Embryonic facial prominence (tissue), 1 donor: ENCODE data around the gene ITGA5.
"Not testable (repeated sequence)": the region's sequence is repeated elsewhere in the genome, so short reads cannot be mapped to it uniquely, and the experiment has no call there.

Source experiments
- DNase-seq: peaks from one replicate; pipeline ENCODE4 v3.0.0-alpha.2; 2016; ENCODE audit errors: extremely low spot score

ITGA5 gene

GRCh38 chr12:54371328-54372112 lies 47.5 kb downstream of the ITGA5 start:
- DNase-seq, result no peak

GRCh38 chr12:54370171-54370730 lies 48.8 kb downstream of the ITGA5 start:
- DNase-seq, result no peak

GRCh38 chr12:54369597-54370131 lies 49.4 kb downstream of the ITGA5 start:
- no peak for DNase-seq

GRCh38 chr12:54368709-54369596 lies 50.1 kb downstream of the ITGA5 start:
- DNase-seq, result peak; percentile 86

DNA sequence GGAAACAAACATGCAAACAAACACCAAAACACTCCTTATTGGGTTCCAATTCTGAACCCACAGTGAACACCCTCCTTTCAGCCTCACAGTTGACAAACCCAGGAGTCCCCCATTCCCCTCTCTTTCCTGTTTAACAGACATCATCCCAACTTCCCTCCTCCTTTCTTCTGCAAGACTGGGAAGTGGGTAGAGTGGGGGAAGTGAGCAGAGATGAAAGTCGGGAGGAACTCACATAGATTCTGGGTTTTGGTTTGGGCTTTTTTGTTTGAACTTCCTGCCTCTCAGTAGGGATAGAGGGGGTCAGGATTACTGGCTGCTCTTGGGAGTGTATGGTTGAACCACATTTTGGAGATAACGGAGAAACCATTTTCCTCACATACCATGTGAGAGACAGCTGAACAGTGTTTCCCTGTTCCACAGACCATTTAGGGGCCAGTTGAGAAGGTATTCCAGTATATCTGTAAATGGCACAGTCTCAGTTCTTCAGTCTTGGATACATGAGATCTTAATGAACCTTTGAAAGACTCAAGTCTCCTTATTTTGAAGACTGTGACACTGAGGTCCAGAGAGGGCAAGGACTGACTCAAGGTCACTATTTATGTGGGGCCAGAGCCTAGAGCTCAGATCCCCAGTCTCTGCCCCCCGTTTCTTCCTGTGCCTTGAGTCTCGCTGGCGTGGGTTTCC lies 50.9 kb downstream of the ITGA5 start:
- no peak for DNase-seq

DNA sequence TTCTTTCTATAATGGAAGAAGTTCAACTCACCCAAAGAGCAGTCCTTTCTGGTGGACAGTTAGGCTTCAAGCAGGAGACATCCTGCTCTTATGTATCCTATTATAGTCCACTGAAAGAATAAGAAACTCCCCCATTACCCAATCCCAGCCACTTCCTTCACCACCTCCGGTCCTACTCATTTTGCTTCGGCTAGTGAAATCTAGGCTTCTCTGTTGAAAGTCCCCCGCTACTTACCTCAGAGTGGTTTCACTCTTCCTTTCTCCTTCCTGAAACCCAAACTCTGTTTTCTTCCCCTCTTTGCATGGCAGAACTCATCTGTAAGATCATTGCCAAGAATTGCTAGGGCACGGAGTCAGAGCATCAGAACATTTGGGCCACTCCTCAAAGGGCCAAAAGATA lies 54.7 kb downstream of the ITGA5 start, which contains the start of gene GPR84:
Gene GPR84 (minus strand): TSS at position 74 of the 400 bp plus-strand sequence. CDS start 635 bp downstream, outside the sequence.
- DNase-seq, result no peak

DNA sequence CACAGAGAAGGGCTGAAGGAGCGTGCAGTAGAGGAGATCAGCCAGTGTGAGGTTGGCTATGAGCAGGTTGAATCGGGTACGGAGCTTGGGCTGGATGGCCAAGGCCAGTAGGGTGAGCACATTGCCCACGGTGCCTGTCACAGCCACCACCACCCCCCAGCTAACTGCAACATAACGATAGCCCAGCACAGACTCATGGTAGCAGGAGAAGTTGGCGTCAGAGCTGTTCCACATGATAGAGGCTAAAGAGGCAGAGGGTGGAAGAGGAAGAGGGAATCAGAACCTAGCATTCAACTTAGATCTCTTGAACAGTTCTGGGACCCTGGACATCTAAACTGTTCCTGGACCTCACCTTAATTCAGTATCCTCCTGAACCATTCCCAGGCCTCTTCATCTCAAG lies 55.4 kb downstream of the ITGA5 start:
- no peak for DNase-seq

DNA sequence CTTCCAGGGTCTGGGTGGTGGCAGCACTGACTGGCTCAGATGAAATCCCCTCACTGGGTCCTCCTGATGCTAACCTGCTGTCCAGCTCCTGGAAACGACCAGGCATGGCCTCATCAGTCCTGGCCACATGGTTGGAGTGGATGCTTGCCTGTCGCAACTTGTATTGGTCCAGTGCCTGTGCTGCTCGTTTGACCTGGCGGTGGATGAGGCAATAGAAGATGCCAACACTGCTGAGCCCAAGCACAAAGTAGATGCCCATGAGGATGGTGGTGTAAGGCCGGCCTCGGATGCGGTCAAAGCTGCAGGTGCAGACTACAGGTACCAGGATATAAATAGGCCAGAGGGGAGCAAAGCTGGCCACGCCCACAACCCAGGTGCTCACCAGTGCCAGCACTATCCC lies 56.0 kb downstream of the ITGA5 start:
- DNase-seq, result no peak

GRCh38 chr12:54360717-54361456 lies 58.2 kb downstream of the ITGA5 start:
- DNase-seq, result no peak

DNA sequence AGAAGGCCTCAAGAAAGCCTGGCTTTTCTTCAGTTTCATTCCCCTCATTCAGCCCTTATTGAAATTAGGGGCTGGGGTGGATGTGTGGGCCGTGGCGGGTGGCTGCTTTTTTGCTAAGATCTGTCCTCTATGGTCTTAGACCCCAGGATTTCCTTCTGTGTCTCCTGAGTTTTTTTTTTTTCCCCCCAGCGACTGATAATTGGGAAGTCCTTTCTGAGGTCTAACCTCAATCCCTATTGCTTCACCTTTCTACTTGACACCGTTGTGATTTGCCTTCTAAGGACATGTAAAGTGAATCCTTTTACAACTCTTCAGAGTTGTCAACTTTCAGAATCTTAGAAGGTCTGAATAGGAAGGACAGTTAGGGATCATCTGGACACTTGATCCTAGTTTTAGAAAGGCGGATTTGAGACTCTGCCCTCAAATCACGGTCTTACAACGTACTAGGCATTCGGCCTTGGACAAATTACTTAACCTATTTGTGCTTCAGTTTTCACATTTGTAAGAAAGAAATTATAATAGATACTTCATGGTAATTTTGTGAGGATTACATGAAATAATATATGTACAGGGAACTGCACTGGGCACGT lies 59.2 kb downstream of the ITGA5 start:
- DNase-seq, result no peak

- peak; percentile 97 for DNase-seq
These were observed 59.9 kb downstream of the ITGA5 start for GRCh38 chr12:54358945-54359761.

- DNase-seq, result no peak
These were observed 60.7 kb downstream of the ITGA5 start for GRCh38 chr12:54358191-54358944.

- DNase-seq, result no peak
These were observed 61.4 kb downstream of the ITGA5 start for GRCh38 chr12:54357506-54358190.

- DNase-seq, result no peak
These were observed 62.1 kb downstream of the ITGA5 start for GRCh38 chr12:54356951-54357356.

- DNase-seq, result no peak
These were observed 62.8 kb downstream of the ITGA5 start for GRCh38 chr12:54356228-54356627.

GRCh38 chr12:54355104-54355815 lies 63.8 kb downstream of the ITGA5 start:
- no peak for DNase-seq

GRCh38 chr12:54354271-54354670 lies 64.8 kb downstream of the ITGA5 start:
- DNase-seq, result not testable (repeated sequence)
